ENCODE results near the gene KIRREL2. TPM values are rescaled to one million over a fixed set of nuclear protein-coding genes. Genes with fewer than 3 reads are reported as not detected.

Gene KIRREL2
- not detected for total RNA-seq (2013)
- polyA plus RNA-seq = not detected
- not detected in 2 replicates for polyA minus RNA-seq
- total RNA-seq = 0 to 1.1 (median 0.08) reads per million in 11 experiments

- H3K27me3 ChIP-seq (ENCODE audit: control insufficient read depth in 2 of 2, insufficient read depth in 2 of 2, low read length in 2 of 2) = peaks cover 32 to 77% of the 10 kb centered on the region in 2 donors
- no peak within 1 kb of the TSS for H3K27ac Mint-ChIP-seq
- TF ChIP-seq CTCF (IDR thresholded peaks at IDR 0.05) = no peak
- H3K27ac ChIP-seq (ENCODE audit: low read depth in 1 of 2, low read length in 2 of 2) = no peak within 1 kb of the TSS
- peaks cover 73 to 100% (median 83%) of the 10 kb centered on the region in 3 donors for H3K27me3 Mint-ChIP-seq (ENCODE audit: low read depth in 3 of 3)
- H3K4me1 ChIP-seq (ENCODE audit: control insufficient read depth in 1 of 2, insufficient read depth in 2 of 2, low read length in 2 of 2) = peaks cover 5 to 14% of the 10 kb centered on the region in 2 donors
- H3K4me1 Mint-ChIP-seq = peaks cover 6% of the 10 kb centered on the region
- H4K20me1 ChIP-seq (ENCODE audit: insufficient read depth, low read length) = no peaks in the 10 kb centered on the region
- WGBS (ENCODE audit: insufficient coverage) = under 1% methylated on average over 42 of the region's 42 CpGs
- peak within 1 kb of the TSS; percentile 76 for H2AFZ ChIP-seq (ENCODE audit: insufficient read depth, low read depth, low read length, poor library complexity, severe bottlenecking)
- peak within 1 kb of the TSS; percentile 36 to 74 (median 37) for H3K4me3 ChIP-seq (replicated peaks in 1 of 3; ENCODE audit: low read depth in 2 of 3, low read length in 3 of 3)
- H3K36me3 Mint-ChIP-seq = no peaks in the 10 kb centered on the region
- intact Hi-C loops (cut with micrococcal nuclease) = no loop called here
- no peak for DNase-seq
- H3K9me3 Mint-ChIP-seq = peaks cover 0 to 24% (median 6%) of the 10 kb centered on the region in 7 donors
- H3K9ac ChIP-seq (ENCODE audit: insufficient read depth, low read length, poor library complexity, severe bottlenecking) = peak within 1 kb of the TSS; percentile 57
- H3K9me3 ChIP-seq (replicated peaks in 1 of 2; ENCODE audit: control insufficient read depth in 1 of 2, insufficient read depth in 1 of 2, low read length in 2 of 2) = peaks cover 0 to 13% of the 10 kb centered on the region in 2 donors
- peak within 1 kb of the TSS; percentile 74 to 88 for H3K4me3 Mint-ChIP-seq
- H3K4me2 ChIP-seq (replicated peaks; ENCODE audit: extremely low read depth, low read length, poor library complexity, severe bottlenecking) = peak within 1 kb of the TSS; percentile 82
- H3K79me2 ChIP-seq (ENCODE audit: insufficient read depth, low read length) = no peaks in the 10 kb centered on the region
- H3K36me3 ChIP-seq (replicated peaks in 1 of 2; ENCODE audit: control insufficient read depth in 1 of 2, insufficient read depth in 2 of 2, low read length in 2 of 2) = no peaks in the 10 kb centered on the region
Measured at GRCh38 chr19:35856546-35857149, at the start of gene KIRREL2. KIRREL2 (plus strand) TSS chr19:35856911; CDS start chr19:35857120, 209 bp downstream.

DNA sequence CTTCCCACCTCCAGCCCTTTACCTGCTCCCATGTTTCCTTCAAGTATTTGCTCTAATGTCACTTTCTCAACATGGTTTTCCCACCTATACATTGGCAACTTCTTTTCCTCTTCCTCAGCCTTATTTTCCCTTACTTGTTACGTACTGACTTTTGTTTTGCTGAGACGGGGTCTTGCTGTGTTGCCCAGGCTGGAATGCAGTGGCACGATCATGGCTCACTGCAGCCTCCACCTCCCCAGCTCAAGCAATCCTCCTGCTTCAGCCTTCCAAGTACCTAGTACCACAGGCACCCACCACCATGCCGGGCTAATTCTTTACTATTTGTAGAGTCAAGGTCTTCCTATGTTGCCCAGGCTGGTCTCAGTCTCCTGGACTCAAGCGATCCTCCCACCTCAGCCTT, 49.1 kb upstream of the KIRREL2 start:
- H3K27ac ChIP-seq (ENCODE audit: low read depth in 1 of 2, low read length in 2 of 2) = no peak overlapping the region
- Mint-ChIP-seq H3K4me1 (peaks cover 14% of the 10 kb centered on the region), H3K36me3 (no peaks in the 10 kb centered on the region), H3K9me3 (peaks cover 0 to 2% (median 0%) of the 10 kb centered on the region in 7 donors), H3K4me3 (no peak overlapping the region), H3K27me3 (ENCODE audit: low read depth in 3 of 3) (peaks cover 3 to 11% (median 9%) of the 10 kb centered on the region in 3 donors), H3K27ac (no peak overlapping the region)
- H3K27me3 ChIP-seq (ENCODE audit: control insufficient read depth in 2 of 2, insufficient read depth in 2 of 2, low read length in 2 of 2) = no peaks in the 10 kb centered on the region
- H3K4me1 ChIP-seq (ENCODE audit: control insufficient read depth in 1 of 2, insufficient read depth in 2 of 2, low read length in 2 of 2) = peaks cover 7 to 9% of the 10 kb centered on the region in 2 donors
- 100% methylated on average over 4 of the region's 5 CpGs for WGBS (ENCODE audit: insufficient coverage)
- DNase-seq = no peak
- H3K4me2 ChIP-seq (replicated peaks; ENCODE audit: extremely low read depth, low read length, poor library complexity, severe bottlenecking) = no peak overlapping the region
- H3K4me3 ChIP-seq (replicated peaks in 1 of 3; ENCODE audit: low read depth in 2 of 3, low read length in 3 of 3) = no peak overlapping the region
- H3K9ac ChIP-seq (ENCODE audit: insufficient read depth, low read length, poor library complexity, severe bottlenecking) = no peak overlapping the region
- no peaks in the 10 kb centered on the region for H3K36me3 ChIP-seq (replicated peaks in 1 of 2; ENCODE audit: control insufficient read depth in 1 of 2, insufficient read depth in 2 of 2, low read length in 2 of 2)
- H3K9me3 ChIP-seq (replicated peaks in 1 of 2; ENCODE audit: control insufficient read depth in 1 of 2, insufficient read depth in 1 of 2, low read length in 2 of 2) = no peaks in the 10 kb centered on the region
- no peaks in the 10 kb centered on the region for H3K79me2 ChIP-seq (ENCODE audit: insufficient read depth, low read length)
- TF ChIP-seq CTCF (IDR thresholded peaks at IDR 0.05) = no peak
- no peak overlapping the region for H2AFZ ChIP-seq (ENCODE audit: insufficient read depth, low read depth, low read length, poor library complexity, severe bottlenecking)
- intact Hi-C loops (cut with micrococcal nuclease) = no loop called here
- no peaks in the 10 kb centered on the region for H4K20me1 ChIP-seq (ENCODE audit: insufficient read depth, low read length)

Data from CD14-positive monocyte (primary cell).